ENCODE data around the gene CAMSAP1.

The CAMSAP1 gene

GRCh38 chr9:135847833-135848232 lies 59.5 kb downstream of the CAMSAP1 start:
- no peak for TF ChIP-seq CTCF (conservative IDR thresholded peaks at IDR 0.05; ENCODE audit: control insufficient read depth, insufficient read depth, low read depth, low read length)
- no peak for DNase-seq (ENCODE audit: low read depth)
- no peak overlapping the region for H3K4me3 ChIP-seq (ENCODE audit: control insufficient read depth, low read depth, low read length)

- no peak for TF ChIP-seq CTCF (conservative IDR thresholded peaks at IDR 0.05; ENCODE audit: control insufficient read depth, insufficient read depth, low read depth, low read length)
- H3K4me3 ChIP-seq (ENCODE audit: control insufficient read depth, low read depth, low read length), result no peak overlapping the region
- DNase-seq (ENCODE audit: low read depth), result no peak
These were observed 66.8 kb downstream of the CAMSAP1 start for GRCh38 chr9:135840539-135840938.

DNA sequence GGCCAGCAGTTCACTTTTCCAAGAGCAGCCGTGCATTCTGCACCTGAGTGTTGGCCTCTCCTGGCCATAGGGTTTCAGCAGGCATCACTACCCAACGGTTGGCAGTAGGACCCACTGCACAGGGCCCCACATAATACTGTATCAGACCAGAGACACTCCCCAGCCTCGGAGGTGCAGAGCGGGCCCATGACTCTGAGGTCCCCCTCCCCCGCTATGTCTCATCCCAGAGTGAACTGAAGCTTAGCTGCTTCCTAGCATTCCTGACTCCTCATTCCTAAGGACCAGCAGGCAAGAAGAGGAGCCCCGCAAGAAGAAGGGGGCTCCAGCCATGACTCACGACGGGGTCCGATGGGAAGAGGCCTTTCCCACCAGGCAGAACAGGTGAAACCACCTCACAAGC lies 67.2 kb downstream of the CAMSAP1 start:
- no peak for DNase-seq (ENCODE audit: low read depth)
- TF ChIP-seq CTCF (conservative IDR thresholded peaks at IDR 0.05; ENCODE audit: control insufficient read depth, insufficient read depth, low read depth, low read length), result no peak
- H3K4me3 ChIP-seq (ENCODE audit: control insufficient read depth, low read depth, low read length), result no peak overlapping the region

DNA sequence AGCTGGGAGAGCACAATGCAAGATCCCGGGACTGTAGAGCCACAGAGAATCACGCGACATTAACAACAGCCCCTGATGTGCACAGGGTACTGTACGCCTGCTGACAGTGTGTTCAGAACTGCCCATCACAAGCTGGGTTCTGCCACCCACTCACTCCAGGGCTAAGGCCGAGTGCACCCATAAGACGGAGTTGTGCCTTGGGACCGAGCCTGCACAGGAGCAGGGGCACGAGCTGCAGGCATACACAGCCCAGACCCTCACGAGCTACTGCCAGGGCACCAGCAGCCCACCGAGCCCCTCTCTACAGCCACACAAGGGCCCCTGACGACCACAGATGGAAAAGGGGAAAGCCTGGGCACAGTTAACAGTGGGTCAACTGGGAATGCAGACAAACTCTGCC lies 67.8 kb downstream of the CAMSAP1 start:
- no peak for TF ChIP-seq CTCF (conservative IDR thresholded peaks at IDR 0.05; ENCODE audit: control insufficient read depth, insufficient read depth, low read depth, low read length)
- DNase-seq (ENCODE audit: low read depth), result no peak
- no peak overlapping the region for H3K4me3 ChIP-seq (ENCODE audit: control insufficient read depth, low read depth, low read length)

DNA sequence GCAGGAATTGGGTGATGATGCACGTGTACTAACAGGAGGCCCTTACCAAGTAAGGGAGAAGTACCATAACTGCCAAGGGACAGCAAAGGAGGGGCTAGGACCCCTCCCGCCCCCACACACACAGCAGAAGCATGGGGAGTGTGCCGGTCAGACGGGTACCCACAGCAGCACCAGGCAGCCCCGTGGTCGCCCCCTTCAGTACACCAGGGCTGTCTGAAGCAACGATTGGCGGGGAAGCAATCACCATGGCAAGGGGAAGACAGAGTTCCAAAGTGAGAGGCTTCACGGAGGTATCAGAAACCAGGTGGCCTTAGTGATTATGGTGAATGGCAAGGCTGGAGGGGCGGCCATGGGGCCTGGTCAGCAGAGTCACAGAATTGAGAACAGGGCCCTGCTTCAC lies 72.2 kb downstream of the CAMSAP1 start:
- no peak overlapping the region for H3K4me3 ChIP-seq (ENCODE audit: control insufficient read depth, low read depth, low read length)
- DNase-seq (ENCODE audit: low read depth), result no peak
- TF ChIP-seq CTCF (conservative IDR thresholded peaks at IDR 0.05; ENCODE audit: control insufficient read depth, insufficient read depth, low read depth, low read length), result no peak

GRCh38 chr9:135833864-135834263 lies 73.5 kb downstream of the CAMSAP1 start:
- DNase-seq (ENCODE audit: low read depth), result no peak
- TF ChIP-seq CTCF (conservative IDR thresholded peaks at IDR 0.05; ENCODE audit: control insufficient read depth, insufficient read depth, low read depth, low read length), result no peak

DNA sequence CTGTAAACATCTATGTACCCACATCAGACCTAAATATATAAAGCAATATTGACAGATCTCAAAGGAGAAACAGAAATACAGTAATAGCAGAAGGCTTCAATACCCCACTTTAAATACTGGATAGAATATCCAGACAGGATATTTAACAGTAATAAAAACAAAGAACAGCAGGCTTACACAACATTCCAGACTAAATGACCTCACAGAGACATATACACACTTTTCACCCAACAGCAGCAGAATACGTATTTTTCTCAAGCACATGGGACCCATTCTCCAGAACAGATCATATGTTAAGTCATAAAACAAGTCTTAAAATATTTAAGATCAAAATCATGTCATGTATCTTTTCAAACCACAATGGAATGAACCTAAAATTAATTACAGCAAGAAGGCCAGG lies 76.8 kb downstream of the CAMSAP1 start:
- TF ChIP-seq CTCF (conservative IDR thresholded peaks at IDR 0.05; ENCODE audit: control insufficient read depth, insufficient read depth, low read depth, low read length), result no peak
- no peak overlapping the region for H3K4me3 ChIP-seq (ENCODE audit: control insufficient read depth, low read depth, low read length)

More at GRCh38 chr9:135833864-135834263, 73.5 kb downstream of the CAMSAP1 start:
- no peak overlapping the region for H3K4me3 ChIP-seq (ENCODE audit: control insufficient read depth, low read depth, low read length)

More for the DNA sequence above, 76.8 kb downstream of the CAMSAP1 start:
- no peak for DNase-seq (ENCODE audit: low read depth)

Data from fibroblast of mammary gland (primary cell).